Coronary artery (tissue), 2 donors: ENCODE results near the gene ALKBH3.

Experiments used
- DNase-seq: peaks from one replicate; pipeline ENCODE4 v3.0.0-alpha.2; 2017; ENCODE audit warnings: low spot score
- H3K27ac ChIP-seq, 2 donors: fragments of 200-600 bp; sonication (generic); one replicate each; pipeline ENCODE4 v1.5.1; 2016 to 2019
- H3K4me3 ChIP-seq: fragments of 200-600 bp; sonication (generic); 2 replicates; pipeline ENCODE4 v1.5.1; 2016; ENCODE audit warnings: mild to moderate bottlenecking, moderate library complexity
- TF ChIP-seq, protein P1 (sequence below): fragments of 200-600 bp; sonication (generic); IDR thresholded peaks from one replicate; pipeline ENCODE4 v1.5.1; 2019; ENCODE audit warnings: antibody characterized with exemption

ALKBH3 gene

DNA sequence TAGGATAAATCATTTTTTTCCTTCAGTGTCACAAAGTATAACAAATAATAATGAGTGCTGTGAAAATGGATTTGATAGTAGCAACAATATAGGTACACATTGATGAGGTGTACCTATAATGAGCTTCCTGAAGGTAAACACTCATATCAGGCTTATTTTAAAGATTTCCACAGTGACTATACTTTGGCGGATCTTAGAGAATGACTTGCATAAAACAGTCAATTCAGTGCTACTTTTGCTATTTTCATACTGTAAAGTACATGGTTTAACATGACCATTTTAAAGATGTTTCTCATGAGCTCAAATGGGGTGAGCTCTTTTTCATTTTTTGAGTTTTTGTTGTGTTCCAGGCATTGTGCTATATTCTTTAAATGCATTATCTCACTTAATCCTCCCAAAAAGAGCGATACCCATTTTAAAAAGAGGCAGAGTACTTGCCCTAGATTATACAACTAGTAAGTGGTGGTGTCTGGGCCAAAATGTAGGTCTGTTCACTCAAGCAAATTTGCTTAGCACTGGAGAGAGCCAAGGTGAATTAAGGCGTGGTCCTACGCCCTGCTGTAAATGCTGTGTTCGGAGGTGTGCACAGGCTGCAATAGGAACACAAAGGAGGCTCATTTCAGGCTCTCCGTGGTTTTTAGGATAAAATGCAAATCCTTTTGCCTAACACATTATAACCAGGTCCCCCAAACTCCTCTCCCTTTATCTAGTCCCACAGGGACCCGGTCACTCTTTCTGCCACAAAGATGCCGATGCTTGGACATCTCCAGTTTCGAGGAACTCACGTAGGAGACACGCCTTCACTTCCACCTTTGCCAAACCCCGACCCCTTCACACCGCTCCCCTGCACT lies 617 bp upstream of the ALKBH3 start:
- Histone ChIP-seq H3K4me3 (peak overlapping the region; percentile 90), H3K27ac (peak overlapping the region; percentile 74 to 83)
- TF ChIP-seq, protein P1, sequence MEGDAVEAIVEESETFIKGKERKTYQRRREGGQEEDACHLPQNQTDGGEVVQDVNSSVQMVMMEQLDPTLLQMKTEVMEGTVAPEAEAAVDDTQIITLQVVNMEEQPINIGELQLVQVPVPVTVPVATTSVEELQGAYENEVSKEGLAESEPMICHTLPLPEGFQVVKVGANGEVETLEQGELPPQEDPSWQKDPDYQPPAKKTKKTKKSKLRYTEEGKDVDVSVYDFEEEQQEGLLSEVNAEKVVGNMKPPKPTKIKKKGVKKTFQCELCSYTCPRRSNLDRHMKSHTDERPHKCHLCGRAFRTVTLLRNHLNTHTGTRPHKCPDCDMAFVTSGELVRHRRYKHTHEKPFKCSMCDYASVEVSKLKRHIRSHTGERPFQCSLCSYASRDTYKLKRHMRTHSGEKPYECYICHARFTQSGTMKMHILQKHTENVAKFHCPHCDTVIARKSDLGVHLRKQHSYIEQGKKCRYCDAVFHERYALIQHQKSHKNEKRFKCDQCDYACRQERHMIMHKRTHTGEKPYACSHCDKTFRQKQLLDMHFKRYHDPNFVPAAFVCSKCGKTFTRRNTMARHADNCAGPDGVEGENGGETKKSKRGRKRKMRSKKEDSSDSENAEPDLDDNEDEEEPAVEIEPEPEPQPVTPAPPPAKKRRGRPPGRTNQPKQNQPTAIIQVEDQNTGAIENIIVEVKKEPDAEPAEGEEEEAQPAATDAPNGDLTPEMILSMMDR = no peak
- DNase-seq = no peak

DNA sequence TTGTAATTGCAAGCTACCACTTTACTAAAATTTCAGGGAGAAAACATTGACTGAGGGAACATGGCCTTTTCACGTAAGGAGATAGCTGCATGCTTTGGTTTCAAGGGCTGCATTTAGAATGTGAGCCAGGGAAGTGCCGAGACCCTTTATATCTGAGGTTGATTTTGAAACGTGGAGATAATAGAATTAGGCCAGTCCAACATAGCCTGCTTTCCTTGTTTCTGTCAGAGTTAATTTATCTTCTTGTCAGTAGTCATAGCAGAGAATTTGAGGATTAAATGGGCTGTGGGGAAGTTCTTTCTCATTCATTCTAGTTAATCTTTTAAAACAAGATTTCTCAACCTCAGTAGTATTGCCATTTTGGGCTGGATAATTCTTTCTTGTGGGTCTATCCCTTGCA lies 12.2 kb downstream of the ALKBH3 start:
- no peak for DNase-seq
- no peak overlapping the region for H3K4me3 ChIP-seq
- TF ChIP-seq, protein P1 = no peak
- peak overlapping the region; percentile 72 for H3K27ac ChIP-seq

DNA sequence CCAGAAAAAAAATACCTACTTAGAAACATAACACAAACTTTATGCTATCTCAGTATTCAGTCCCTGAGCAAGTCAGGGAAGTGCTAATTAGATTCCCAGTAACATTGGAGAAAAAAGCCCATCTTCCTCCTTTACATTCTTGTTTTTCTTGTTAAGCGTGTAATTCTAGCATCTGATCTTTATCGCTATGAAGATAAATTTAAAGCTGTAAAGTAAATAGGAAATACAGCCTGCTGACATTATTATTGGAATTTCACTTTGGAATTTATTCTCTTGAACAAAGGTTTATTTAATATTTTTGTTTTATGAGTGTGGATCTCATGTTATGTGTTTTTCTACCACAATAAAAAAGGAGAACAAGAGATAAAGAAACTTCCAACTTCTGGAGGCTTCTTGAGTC lies 13.9 kb downstream of the ALKBH3 start:
- TF ChIP-seq, protein P1 = no peak
- DNase-seq = no peak
- Histone ChIP-seq H3K27ac (peak overlapping the region; percentile 8 to 43), H3K4me3 (no peak overlapping the region)

DNA sequence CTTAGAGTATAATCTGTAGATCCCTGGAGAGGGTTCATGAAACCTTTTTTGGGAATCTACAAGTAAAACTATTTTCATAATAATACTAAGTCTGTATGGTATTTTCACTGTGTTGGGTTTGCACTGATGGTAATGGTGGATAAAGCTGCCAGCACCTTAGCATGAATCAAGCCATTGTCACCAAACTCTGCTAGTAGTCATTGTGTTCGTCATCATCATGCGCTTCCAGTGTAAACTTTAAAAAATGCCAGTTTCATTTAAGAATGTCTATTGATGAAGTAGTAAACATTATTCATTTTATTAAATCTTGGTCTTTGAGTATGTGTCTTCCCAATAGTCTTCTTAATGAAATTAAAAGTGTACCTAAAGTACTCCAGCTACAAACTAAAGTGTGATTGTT lies 15.0 kb downstream of the ALKBH3 start:
- H3K27ac ChIP-seq = peak overlapping the region; percentile 43 to 49

DNA sequence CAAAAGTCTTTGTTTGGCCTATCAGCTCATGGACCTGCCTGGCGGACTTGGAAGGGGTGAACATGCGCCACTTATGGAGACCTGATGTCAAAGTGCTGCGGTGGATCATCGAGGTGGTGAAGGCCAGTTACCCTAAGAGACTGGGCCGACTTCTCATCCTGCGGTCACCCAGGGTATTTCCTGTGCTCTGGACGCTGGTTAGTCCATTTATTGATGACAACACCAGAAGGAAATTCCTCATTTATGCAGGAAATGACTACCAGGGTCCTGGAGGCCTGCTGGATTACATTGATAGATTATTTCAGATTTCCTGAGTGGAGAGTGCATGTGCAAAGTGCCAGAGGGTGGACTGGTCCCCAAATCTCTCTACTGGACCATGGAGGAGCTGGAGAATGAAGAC lies 17.9 kb downstream of the ALKBH3 start:
- H3K4me3 ChIP-seq = no peak overlapping the region
- TF ChIP-seq, protein P1 = no peak
- H3K27ac ChIP-seq = no peak overlapping the region
- DNase-seq = no peak

More for the DNA sequence above, 15.0 kb downstream of the ALKBH3 start:
- TF ChIP-seq, protein P1 = no peak
- no peak for DNase-seq
- H3K4me3 ChIP-seq = no peak overlapping the region

DNA sequence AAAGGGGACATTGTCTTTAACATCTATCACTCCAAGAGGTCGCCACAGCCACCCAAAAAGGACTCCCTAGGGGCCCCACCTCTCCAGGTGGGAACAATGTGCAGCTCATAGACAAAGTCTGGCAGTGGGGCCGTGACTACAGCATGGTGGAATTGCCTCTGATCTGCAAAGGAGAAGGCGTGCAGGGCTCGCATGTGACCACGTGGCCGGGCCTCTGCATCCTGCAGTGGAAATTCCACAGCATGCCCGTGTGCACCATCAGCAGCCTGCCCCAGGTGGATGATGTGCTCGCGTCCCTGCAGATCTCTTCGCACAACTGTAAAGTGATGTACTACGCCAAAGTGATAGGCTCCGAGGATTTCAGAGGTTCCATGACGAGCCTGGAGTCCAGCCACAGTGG lies 18.5 kb downstream of the ALKBH3 start:
- TF ChIP-seq, protein P1 = no peak
- H3K27ac ChIP-seq = no peak overlapping the region
- H3K4me3 ChIP-seq = no peak overlapping the region
- DNase-seq = no peak

DNA sequence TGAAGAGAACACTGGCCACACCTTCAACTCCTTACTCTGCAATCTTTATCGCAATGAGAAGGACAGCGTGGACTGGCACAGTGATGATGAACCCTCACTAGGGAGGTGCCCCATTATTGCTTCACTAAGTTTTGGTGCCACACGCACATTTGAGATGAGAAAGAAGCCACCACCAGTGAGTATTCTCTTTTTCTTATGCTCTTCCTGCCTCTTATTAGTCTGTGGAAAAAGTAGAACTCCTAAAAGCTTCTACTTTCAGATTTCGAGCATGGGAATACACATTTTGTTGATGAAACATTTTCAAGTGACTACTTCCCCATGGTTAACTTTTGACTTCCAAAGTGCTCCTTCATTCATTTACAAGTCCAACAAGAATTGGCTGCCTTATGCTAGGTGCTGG lies 20.9 kb downstream of the ALKBH3 start:
- DNase-seq = no peak
- no peak overlapping the region for H3K27ac ChIP-seq
- TF ChIP-seq, protein P1 = no peak
- H3K4me3 ChIP-seq = no peak overlapping the region
